SK-N-SH treated with all-trans-retinoic acid at 6 μM for 48 hours (cell line): ENCODE results near the gene LCN1.

Experiments
- ATAC-seq: fragments of 200-7000 bp; cut with Tn5 transposase; 3 replicates; pipeline ENCODE4 v1.9.1; 2020; ENCODE audit warnings: mild to moderate bottlenecking, moderate library complexity
- ARNTL ChIP-seq: fragments of 450-650 bp; formaldehyde crosslinking; IDR thresholded peaks from 2 replicates; pipeline ENCODE4 v1.5.0; 2020; ENCODE audit warnings: low read depth, mild to moderate bottlenecking, moderate library complexity, borderline replicate concordance
- BACH2 ChIP-seq: fragments of 250-450 bp; sonication (Bioruptor Pico); IDR thresholded peaks from 2 replicates; pipeline ENCODE4 v1.9.0; 2021; ENCODE audit warnings: mild to moderate bottlenecking, borderline replicate concordance
- CSDC2 ChIP-seq: fragments of 250-450 bp; sonication (Bioruptor Pico); IDR thresholded peaks from 2 replicates; pipeline ENCODE4 v1.5.0; 2020; ENCODE audit warnings: mild to moderate bottlenecking, moderate library complexity
- ESRRG ChIP-seq: fragments of 250-450 bp; sonication (Bioruptor Pico); IDR thresholded peaks from 2 replicates; pipeline ENCODE4 v1.6.1; 2021; ENCODE audit warnings: mild to moderate bottlenecking
- ISL1 ChIP-seq: fragments of 250-450 bp; sonication (Bioruptor Pico); IDR thresholded peaks from 2 replicates; pipeline ENCODE4 v2.1.2; 2022; ENCODE audit warnings: mild to moderate bottlenecking, moderate library complexity
- OSR1 ChIP-seq: fragments of 250-450 bp; sonication (Bioruptor Pico); IDR thresholded peaks from 2 replicates; pipeline ENCODE4 v1.8.0; 2022; ENCODE audit warnings: moderate library complexity, mild to moderate bottlenecking, inconsistent platforms
- PPARA ChIP-seq: fragments of 250-450 bp; sonication (Bioruptor Pico); IDR thresholded peaks from 2 replicates; pipeline ENCODE4 v1.5.0; 2020; ENCODE audit warnings: mild to moderate bottlenecking, borderline replicate concordance
- RARB ChIP-seq: fragments of 250-450 bp; sonication (Bioruptor Pico); IDR thresholded peaks from 2 replicates; pipeline ENCODE4 v1.8.0; 2021; ENCODE audit warnings: mild to moderate bottlenecking, moderate library complexity
- SNAI2 ChIP-seq: fragments of 250-450 bp; sonication (Bioruptor Pico); IDR thresholded peaks from 2 replicates; pipeline ENCODE4 v1.5.0; 2020; ENCODE audit warnings: mild to moderate bottlenecking, moderate library complexity
- TOX ChIP-seq: fragments of 250-450 bp; sonication (Bioruptor Pico); IDR thresholded peaks from 2 replicates; pipeline ENCODE4 v1.8.0; 2021; ENCODE audit warnings: mild to moderate bottlenecking, moderate library complexity, borderline replicate concordance
- ZC3H10 ChIP-seq: fragments of 250-450 bp; sonication (Bioruptor Pico); IDR thresholded peaks from 2 replicates; pipeline ENCODE4 v1.5.1; 2021; ENCODE audit warnings: mild to moderate bottlenecking, moderate library complexity
- ZFP3 ChIP-seq: fragments of 250-450 bp; sonication (Bioruptor Pico); IDR thresholded peaks from 2 replicates; pipeline ENCODE4 v1.5.0; 2020; ENCODE audit warnings: mild to moderate bottlenecking, moderate library complexity
- ZFP30 ChIP-seq: fragments of 450-650 bp; formaldehyde crosslinking; IDR thresholded peaks from 2 replicates; pipeline ENCODE4 v1.5.0; 2022; ENCODE audit warnings: mild to moderate bottlenecking, moderate library complexity
- ZNF565 ChIP-seq: fragments of 450-650 bp; formaldehyde crosslinking; conservative IDR thresholded peaks from 2 replicates; pipeline ENCODE4 v1.5.0; 2020; ENCODE audit warnings: low read depth, mild to moderate bottlenecking, moderate library complexity
- ZNF70 ChIP-seq: fragments of 450-650 bp; formaldehyde crosslinking; IDR thresholded peaks from 2 replicates; pipeline ENCODE4 v1.5.0; 2020; ENCODE audit warnings: mild to moderate bottlenecking, moderate library complexity
- ZNF8 ChIP-seq: fragments of 450-650 bp; formaldehyde crosslinking; IDR thresholded peaks from 2 replicates; pipeline ENCODE4 v1.5.0; 2020; ENCODE audit warnings: mild to moderate bottlenecking, moderate library complexity
- TF ChIP-seq, protein P1 (sequence below): fragments of 250-450 bp; sonication (Bioruptor Pico); IDR thresholded peaks from 2 replicates; pipeline ENCODE4 v1.5.0; 2020; ENCODE audit warnings: mild to moderate bottlenecking, moderate library complexity
- TF ChIP-seq, protein P2 (sequence below): fragments of 250-450 bp; sonication (Bioruptor Pico); IDR thresholded peaks from 2 replicates; pipeline ENCODE4 v1.5.1; 2021; ENCODE audit warnings: mild to moderate bottlenecking, moderate library complexity
- TF ChIP-seq, protein P3 (sequence below): fragments of 250-450 bp; sonication (Bioruptor Pico); IDR thresholded peaks from 2 replicates; pipeline ENCODE4 v1.5.1; 2020; ENCODE audit warnings: low read depth, mild to moderate bottlenecking, moderate library complexity
- TF ChIP-seq, protein P4 (sequence below): fragments of 250-450 bp; sonication (Bioruptor Pico); IDR thresholded peaks from 2 replicates; pipeline ENCODE4 v1.8.0; 2021; ENCODE audit warnings: low read depth, mild to moderate bottlenecking, moderate library complexity, borderline replicate concordance

The LCN1 gene

DNA sequence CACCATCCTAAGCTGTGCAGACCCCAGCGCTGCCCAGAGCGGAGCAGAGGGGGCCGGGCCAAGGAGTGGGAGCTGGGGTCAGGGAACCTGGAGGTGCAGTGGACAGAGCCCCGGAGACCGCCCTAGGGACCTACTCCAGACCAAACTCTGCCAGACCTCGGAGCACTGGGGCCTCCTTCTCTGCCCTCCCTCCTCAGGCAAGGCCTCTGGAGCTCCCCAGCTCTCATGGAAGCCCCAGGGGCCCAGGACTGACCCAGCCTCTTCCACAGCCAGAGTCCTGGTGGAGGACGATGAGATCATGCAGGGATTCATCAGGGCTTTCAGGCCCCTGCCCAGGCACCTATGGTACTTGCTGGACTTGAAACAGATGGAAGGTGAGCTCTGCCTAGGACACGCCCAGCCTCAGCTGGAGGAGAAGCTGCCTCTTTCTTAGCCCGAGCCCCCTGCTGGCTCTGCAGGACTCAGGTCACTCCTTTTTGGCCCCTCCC lies 43.9 kb downstream of the LCN1 start:
- ATAC-seq: no peak
- TF ChIP-seq, protein P1, sequence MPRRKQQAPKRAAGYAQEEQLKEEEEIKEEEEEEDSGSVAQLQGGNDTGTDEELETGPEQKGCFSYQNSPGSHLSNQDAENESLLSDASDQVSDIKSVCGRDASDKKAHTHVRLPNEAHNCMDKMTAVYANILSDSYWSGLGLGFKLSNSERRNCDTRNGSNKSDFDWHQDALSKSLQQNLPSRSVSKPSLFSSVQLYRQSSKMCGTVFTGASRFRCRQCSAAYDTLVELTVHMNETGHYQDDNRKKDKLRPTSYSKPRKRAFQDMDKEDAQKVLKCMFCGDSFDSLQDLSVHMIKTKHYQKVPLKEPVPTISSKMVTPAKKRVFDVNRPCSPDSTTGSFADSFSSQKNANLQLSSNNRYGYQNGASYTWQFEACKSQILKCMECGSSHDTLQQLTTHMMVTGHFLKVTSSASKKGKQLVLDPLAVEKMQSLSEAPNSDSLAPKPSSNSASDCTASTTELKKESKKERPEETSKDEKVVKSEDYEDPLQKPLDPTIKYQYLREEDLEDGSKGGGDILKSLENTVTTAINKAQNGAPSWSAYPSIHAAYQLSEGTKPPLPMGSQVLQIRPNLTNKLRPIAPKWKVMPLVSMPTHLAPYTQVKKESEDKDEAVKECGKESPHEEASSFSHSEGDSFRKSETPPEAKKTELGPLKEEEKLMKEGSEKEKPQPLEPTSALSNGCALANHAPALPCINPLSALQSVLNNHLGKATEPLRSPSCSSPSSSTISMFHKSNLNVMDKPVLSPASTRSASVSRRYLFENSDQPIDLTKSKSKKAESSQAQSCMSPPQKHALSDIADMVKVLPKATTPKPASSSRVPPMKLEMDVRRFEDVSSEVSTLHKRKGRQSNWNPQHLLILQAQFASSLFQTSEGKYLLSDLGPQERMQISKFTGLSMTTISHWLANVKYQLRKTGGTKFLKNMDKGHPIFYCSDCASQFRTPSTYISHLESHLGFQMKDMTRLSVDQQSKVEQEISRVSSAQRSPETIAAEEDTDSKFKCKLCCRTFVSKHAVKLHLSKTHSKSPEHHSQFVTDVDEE (CRISPR knock-in tag): no peak
- no peak for TF ChIP-seq ZFP3 (CRISPR knock-in tag)
- no peak for TF ChIP-seq ISL1 (CRISPR knock-in tag)
- TF ChIP-seq, protein P2, sequence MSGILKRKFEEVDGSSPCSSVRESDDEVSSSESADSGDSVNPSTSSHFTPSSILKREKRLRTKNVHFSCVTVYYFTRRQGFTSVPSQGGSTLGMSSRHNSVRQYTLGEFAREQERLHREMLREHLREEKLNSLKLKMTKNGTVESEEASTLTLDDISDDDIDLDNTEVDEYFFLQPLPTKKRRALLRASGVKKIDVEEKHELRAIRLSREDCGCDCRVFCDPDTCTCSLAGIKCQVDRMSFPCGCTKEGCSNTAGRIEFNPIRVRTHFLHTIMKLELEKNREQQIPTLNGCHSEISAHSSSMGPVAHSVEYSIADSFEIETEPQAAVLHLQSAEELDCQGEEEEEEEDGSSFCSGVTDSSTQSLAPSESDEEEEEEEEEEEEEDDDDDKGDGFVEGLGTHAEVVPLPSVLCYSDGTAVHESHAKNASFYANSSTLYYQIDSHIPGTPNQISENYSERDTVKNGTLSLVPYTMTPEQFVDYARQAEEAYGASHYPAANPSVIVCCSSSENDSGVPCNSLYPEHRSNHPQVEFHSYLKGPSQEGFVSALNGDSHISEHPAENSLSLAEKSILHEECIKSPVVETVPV (CRISPR knock-in tag): no peak
- TF ChIP-seq CSDC2 (CRISPR knock-in tag): no peak
- TF ChIP-seq BACH2: no peak
- no peak for TF ChIP-seq SNAI2
- TF ChIP-seq ZC3H10 (CRISPR knock-in tag): no peak

DNA sequence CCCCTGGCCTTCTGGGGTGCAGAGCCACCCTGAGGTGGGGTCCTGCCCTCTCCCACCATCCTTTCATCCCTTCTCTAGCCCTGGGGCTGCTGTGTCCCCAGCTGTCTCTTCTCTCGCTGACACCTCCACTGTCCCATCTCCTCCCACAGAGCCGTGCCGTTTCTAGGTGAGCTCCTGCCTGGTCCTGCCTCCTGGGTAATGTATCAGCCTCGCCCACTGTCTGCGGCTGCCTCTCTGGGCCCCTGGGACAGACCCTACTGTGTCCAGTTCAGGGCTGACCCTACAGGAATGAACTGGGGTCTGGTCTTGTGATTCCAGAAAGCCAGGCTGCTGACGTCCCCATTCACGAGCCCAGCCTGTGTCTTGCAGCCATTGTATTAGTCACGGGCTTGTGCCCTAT lies 44.4 kb downstream of the LCN1 start:
- no peak for ATAC-seq
- TF ChIP-seq PPARA (CRISPR knock-in tag) (no peak), ZFP3 (CRISPR knock-in tag) (no peak), ZNF565 (CRISPR knock-in tag) (no peak), ESRRG (CRISPR knock-in tag) (no peak), ISL1 (CRISPR knock-in tag) (no peak), ZNF8 (CRISPR knock-in tag) (no peak), ZNF70 (no peak), BACH2 (no peak), TOX (no peak), ZFP30 (CRISPR knock-in tag) (no peak), CSDC2 (CRISPR knock-in tag) (no peak), RARB (CRISPR knock-in tag) (no peak), OSR1 (CRISPR knock-in tag) (no peak)
- TF ChIP-seq, protein P1 (CRISPR knock-in tag): no peak
- TF ChIP-seq, protein P3, sequence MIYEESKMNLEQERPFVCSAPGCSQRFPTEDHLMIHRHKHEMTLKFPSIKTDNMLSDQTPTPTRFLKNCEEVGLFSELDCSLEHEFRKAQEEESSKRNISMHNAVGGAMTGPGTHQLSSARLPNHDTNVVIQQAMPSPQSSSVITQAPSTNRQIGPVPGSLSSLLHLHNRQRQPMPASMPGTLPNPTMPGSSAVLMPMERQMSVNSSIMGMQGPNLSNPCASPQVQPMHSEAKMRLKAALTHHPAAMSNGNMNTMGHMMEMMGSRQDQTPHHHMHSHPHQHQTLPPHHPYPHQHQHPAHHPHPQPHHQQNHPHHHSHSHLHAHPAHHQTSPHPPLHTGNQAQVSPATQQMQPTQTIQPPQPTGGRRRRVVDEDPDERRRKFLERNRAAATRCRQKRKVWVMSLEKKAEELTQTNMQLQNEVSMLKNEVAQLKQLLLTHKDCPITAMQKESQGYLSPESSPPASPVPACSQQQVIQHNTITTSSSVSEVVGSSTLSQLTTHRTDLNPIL (CRISPR knock-in tag): no peak
- TF ChIP-seq, protein P4, sequence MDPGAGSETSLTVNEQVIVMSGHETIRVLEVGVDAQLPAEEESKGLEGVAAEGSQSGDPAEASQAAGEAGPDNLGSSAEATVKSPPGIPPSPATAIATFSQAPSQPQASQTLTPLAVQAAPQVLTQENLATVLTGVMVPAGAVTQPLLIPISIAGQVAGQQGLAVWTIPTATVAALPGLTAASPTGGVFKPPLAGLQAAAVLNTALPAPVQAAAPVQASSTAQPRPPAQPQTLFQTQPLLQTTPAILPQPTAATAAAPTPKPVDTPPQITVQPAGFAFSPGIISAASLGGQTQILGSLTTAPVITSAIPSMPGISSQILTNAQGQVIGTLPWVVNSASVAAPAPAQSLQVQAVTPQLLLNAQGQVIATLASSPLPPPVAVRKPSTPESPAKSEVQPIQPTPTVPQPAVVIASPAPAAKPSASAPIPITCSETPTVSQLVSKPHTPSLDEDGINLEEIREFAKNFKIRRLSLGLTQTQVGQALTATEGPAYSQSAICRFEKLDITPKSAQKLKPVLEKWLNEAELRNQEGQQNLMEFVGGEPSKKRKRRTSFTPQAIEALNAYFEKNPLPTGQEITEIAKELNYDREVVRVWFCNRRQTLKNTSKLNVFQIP (CRISPR knock-in tag): no peak
- TF ChIP-seq, all 23 proteins: peak for 0

DNA sequence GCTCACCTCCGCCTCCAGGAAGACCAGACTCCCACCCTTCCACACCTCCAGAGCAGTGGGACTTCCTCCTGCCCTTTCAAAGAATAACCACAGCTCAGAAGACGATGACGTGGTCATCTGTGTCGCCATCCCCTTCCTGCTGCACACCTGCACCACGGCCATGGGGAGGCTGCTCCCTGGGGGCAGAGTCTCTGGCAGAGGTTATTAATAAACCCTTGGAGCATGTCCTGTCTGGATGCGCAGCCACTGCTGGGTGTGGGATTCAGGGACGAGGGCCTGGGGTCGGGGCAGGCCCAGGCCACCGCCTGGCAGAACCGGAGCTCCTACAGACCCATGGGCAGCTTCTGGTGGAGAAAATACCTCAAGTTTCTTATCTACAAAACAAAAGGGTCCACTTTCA lies 45.3 kb downstream of the LCN1 start:
- ATAC-seq: no peak
- TF ChIP-seq OSR1 (CRISPR knock-in tag) (no peak), CSDC2 (CRISPR knock-in tag) (no peak), ZC3H10 (CRISPR knock-in tag) (no peak), ZNF565 (CRISPR knock-in tag) (no peak), PPARA (CRISPR knock-in tag) (no peak), ZNF70 (no peak), BACH2 (no peak), TOX (no peak), ARNTL (CRISPR knock-in tag) (no peak), ZFP30 (CRISPR knock-in tag) (no peak)
- TF ChIP-seq, protein P4 (CRISPR knock-in tag): no peak
- TF ChIP-seq, protein P1 (CRISPR knock-in tag): no peak
